AG04450 (cell line): ENCODE data around the gene SPEM1. TPM values are rescaled to one million over a fixed set of nuclear protein-coding genes. Genes with fewer than 3 reads are reported as not detected.

Source experiments
- CTCF ChIA-PET: fragments of 300-600, 350-600 bp; formaldehyde crosslinking; extraction: SDS; loops from one replicate; lab custom pipeline; 2022; ENCODE audit warnings: antibody characterized with exemption, inconsistent platforms; lab: Charles Lee
- POLR2A ChIA-PET: fragments of 350-600 bp; formaldehyde crosslinking; extraction: SDS; loops from one replicate; lab custom pipeline; 2021; ENCODE audit warnings: antibody characterized with exemption, inconsistent platforms; lab: Yijun Ruan, JAX
- DNase-seq: peaks from one replicate; pipeline ENCODE4 v3.0.0-alpha.2; 2011; ENCODE audit warnings: low read depth, low spot score
- H3K27ac ChIP-seq: one replicate; pipeline ENCODE4 v1.5.1; 2012; ENCODE audit warnings: low read depth, low read length, control low read depth
- H3K27me3 ChIP-seq: one replicate; pipeline ENCODE4 v1.6.0; 2012; ENCODE audit warnings: low read length; ENCODE audit not compliant: control insufficient read depth, insufficient read depth
- H3K4me3 ChIP-seq: 2 replicates; pipeline ENCODE4 v1.5.1; 2011; ENCODE audit warnings: mild to moderate bottlenecking, low read depth, low read length, control low read depth
- H3K9me3 ChIP-seq: 2 replicates; pipeline ENCODE4 v1.5.1; 2012; ENCODE audit warnings: low read length; ENCODE audit not compliant: control insufficient read depth, insufficient read depth
- CTCF ChIP-seq: IDR thresholded peaks from 2 replicates; pipeline ENCODE4 v1.5.1; 2011; ENCODE audit warnings: low read depth, low read length, control low read depth, inconsistent platforms
- polyA plus RNA-seq: library from polyadenylated mRNA; depleted of rRNA; stranded (reverse); fragments of >200 nt; gene quantifications from 2 replicates; pipeline ENCODE4 v1.2.3, GENCODE V29; 2011

Gene SPEM1
- polyA plus RNA-seq, 1 experiment = not detected

GRCh38 chr17:7392696-7393612, 27.2 kb upstream of the SPEM1 start:
- no peaks in the 10 kb centered on the region; the same call in 1 of the 2 replicates for H3K9me3 ChIP-seq
- ChIA-PET CTCF (interaction anchor here (0.6 kb wide), 1 partner anchor 40 kb away, joined by 3 read pairs; no protein-coding TSS in a partner anchor), POLR2A (no interaction called here)
- no peak for DNase-seq
- TF ChIP-seq CTCF = no peak
- peak overlapping the region; percentile 87 for H3K4me3 ChIP-seq
- H3K27ac ChIP-seq = no peak overlapping the region
- H3K27me3 ChIP-seq = no peaks in the 10 kb centered on the region

- no peak for DNase-seq
- TF ChIP-seq CTCF = no peak
- POLR2A ChIA-PET = interaction anchor here (1.0 to 2.0 kb wide), 2 partner anchors 10 to 13 kb away, joined by 3 to 8 read pairs; partner anchors contain the start of gene TMEM256
- Histone ChIP-seq H3K27me3 (no peaks in the 10 kb centered on the region), H3K9me3 (no peaks in the 10 kb centered on the region; the same call in 1 of the 2 replicates), H3K27ac (peak overlapping the region; percentile 78), H3K4me3 (peak overlapping the region; percentile 87)
- CTCF ChIA-PET = interaction anchor here (0.5 to 2.4 kb wide), 4 partner anchors 10 to 141 kb away, joined by 3 to 7 read pairs (median 3); partner anchors contain the start of genes TMEM256 and TMEM95
Observed at GRCh38 chr17:7393613-7394451, 26.3 kb upstream of the SPEM1 start.

DNA sequence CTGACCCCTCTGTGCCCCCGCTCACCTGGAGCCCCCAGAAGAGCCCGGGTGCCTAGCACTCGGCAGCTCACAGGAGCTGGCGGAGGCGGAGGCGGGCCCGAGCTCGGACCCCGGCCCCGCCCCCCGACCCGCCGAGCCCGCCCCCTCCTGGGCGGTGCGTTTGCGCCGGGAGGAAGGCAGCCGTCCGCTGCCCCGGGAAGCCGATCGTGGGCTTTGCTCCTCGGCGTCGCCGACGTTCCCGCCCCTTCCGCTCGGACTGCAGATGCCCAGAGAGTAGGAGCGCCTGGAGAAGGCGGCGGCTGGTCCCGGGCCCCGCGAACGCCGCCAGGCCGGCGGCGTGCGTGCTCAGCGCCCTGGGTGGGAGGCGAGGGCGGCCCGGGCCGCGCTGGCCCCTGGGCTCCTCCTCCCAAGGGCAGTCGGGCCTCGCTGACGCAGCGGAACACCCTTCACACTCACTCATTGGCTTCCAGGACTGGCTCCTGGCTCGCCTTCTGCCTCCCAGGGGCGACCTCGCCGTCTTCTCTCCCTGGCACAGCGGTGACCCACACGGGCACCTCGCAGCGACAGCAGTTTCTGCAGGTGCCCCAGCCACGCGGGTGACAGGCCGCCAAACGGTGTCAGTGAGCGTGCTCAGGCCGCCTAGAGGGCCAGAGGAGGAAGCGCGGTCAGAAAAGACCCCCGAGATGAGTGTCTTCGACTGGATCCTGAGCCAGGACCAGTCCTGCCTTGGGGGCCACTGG, 25.5 kb upstream of the SPEM1 start, which contains the start of gene PLSCR3:
TSS of gene PLSCR3 (minus strand) at position 74 of the 740 bp plus-strand sequence. CDS start 415 bp downstream, outside the sequence.
- CTCF ChIA-PET = interaction anchor here (0.5 to 2.4 kb wide), 5 partner anchors 9 to 140 kb away, joined by 3 to 7 read pairs (median 3); partner anchors contain the start of genes TMEM256 and TMEM95
- POLR2A ChIA-PET = interaction anchor here (0.5 to 2.0 kb wide), 3 partner anchors 9 to 334 kb away, joined by 3 to 8 read pairs (median 4); partner anchors contain the start of gene TMEM256
- peak; percentile 51 for DNase-seq
- TF ChIP-seq CTCF = peak; percentile 51
- Histone ChIP-seq H3K4me3 (peak within 1 kb of the TSS; percentile 87), H3K27me3 (no peaks in the 10 kb centered on the region), H3K27ac (peak within 1 kb of the TSS; percentile 93), H3K9me3 (no peaks in the 10 kb centered on the region; the same call in 1 of the 2 replicates)

GRCh38 chr17:7396147-7396546, 24.0 kb upstream of the SPEM1 start:
- ChIA-PET POLR2A (no interaction called here), CTCF (no interaction called here)
- no peak for TF ChIP-seq CTCF
- Histone ChIP-seq H3K27me3 (no peaks in the 10 kb centered on the region), H3K27ac (no peak overlapping the region), H3K9me3 (no peaks in the 10 kb centered on the region; the same call in 1 of the 2 replicates), H3K4me3 (no peak overlapping the region)
- no peak for DNase-seq
